ENCODE data around the gene SPRR5. TPM values are rescaled to one million over a fixed set of nuclear protein-coding genes. Genes with fewer than 3 reads are reported as not detected.

Gene SPRR5
- total and polyA plus RNA-seq, 2 donors (not counting 3 experiments of a cell fraction or from before 2014, with no cell fraction given) = not detected

GRCh38 chr1:152926091-152926490 lies 20.9 kb upstream of the SPRR5 start:
- Histone ChIP-seq H3K27me3 (ENCODE audit: control insufficient read depth in 2 of 2, insufficient read depth in 2 of 2, low read length in 2 of 2) (no peaks in the 10 kb centered on the region), H3K9me1 (replicated peaks; ENCODE audit: control insufficient read depth, extremely low read depth, insufficient read depth, low read length) (no peaks in the 10 kb centered on the region), H3K9ac (replicated peaks; ENCODE audit: extremely low read depth, insufficient read depth, low read length) (no peak overlapping the region), H3K79me2 (ENCODE audit: control insufficient read depth, insufficient read depth, low read length) (no peaks in the 10 kb centered on the region), H3K4me1 (ENCODE audit: control insufficient read depth, extremely low read depth, insufficient read depth, low read length) (no peaks in the 10 kb centered on the region), H3K27ac (ENCODE audit: insufficient read depth, low read depth, low read length) (no peak overlapping the region), H2AFZ (ENCODE audit: low read depth, low read length) (no peak overlapping the region), H3K9me3 (replicated peaks; ENCODE audit: control insufficient read depth, insufficient read depth, low read length) (no peaks in the 10 kb centered on the region), H3K4me3 (replicated peaks in 1 of 3; ENCODE audit: insufficient read depth in 1 of 3, low read depth in 1 of 3, low read length in 3 of 3) (no peak overlapping the region), H3K4me2 (ENCODE audit: insufficient read depth, low read length) (no peak overlapping the region), H4K20me1 (replicated peaks; ENCODE audit: control insufficient read depth, extremely low read depth, insufficient read depth, low read length) (no peaks in the 10 kb centered on the region), H3K36me3 (ENCODE audit: control insufficient read depth in 2 of 2, extremely low read depth in 1 of 2, insufficient read depth in 2 of 2, low read length in 2 of 2) (no peaks in the 10 kb centered on the region)
- POLR2A ChIA-PET = no interaction called here
- intact Hi-C loops (cut with micrococcal nuclease) = no loop called here
- CTCF ChIA-PET = interaction anchor here (1.1 to 1.4 kb wide), 2 partner anchors 56 to 272 kb away, joined by 3 to 6 read pairs; no protein-coding TSS in a partner anchor
- no TSS peak for BruUV-seq (replicated peaks)
- no peak for FAIRE-seq
- TF ChIP-seq FOS (IDR thresholded peaks at IDR 0.05; ENCODE audit: borderline replicate concordance, insufficient read depth, low read length) (no peak), MAX (IDR thresholded peaks at IDR 0.05; ENCODE audit: insufficient read depth, insufficient read length) (no peak), POLR2A (IDR thresholded peaks at IDR 0.05; ENCODE audit: low read depth, low read length) (no peak), CTCF (IDR thresholded peaks at IDR 0.05; ENCODE audit: extremely low read depth in 1 of 2, insufficient read depth in 1 of 2, low read depth in 1 of 2, low read length in 2 of 2) (no peak), JUN (IDR thresholded peaks at IDR 0.05; ENCODE audit: borderline replicate concordance, insufficient read depth, insufficient read length, low read depth) (no peak), POLR2AphosphoS5 (IDR thresholded peaks at IDR 0.05; ENCODE audit: insufficient read depth, low read depth, low read length) (no peak), GATA2 (IDR thresholded peaks at IDR 0.05; ENCODE audit: insufficient read depth, insufficient read length, low read depth, low read length) (no peak), EZH2 (IDR thresholded peaks at IDR 0.05; ENCODE audit: borderline replicate concordance, low read depth, low read length, severe bottlenecking) (no peak), MYC (IDR thresholded peaks at IDR 0.05; ENCODE audit: low read depth, low read length) (no peak)
- DNase-seq (ENCODE audit: low read depth, low spot score) = no peak
- dilution Hi-C loops (cut with MboI; ENCODE audit: extremely low pct_ligation_motif_present, low sequenced_read_pairs) = no loop called here

Data from endothelial cell of umbilical vein (primary cell).